B cell (primary cell): ENCODE data around the gene CLDN6. TPM values are rescaled to one million over a fixed set of nuclear protein-coding genes. Genes with fewer than 3 reads are reported as not detected.
A peak's percentile ranks its signal among the peaks of the same experiment; 100 is the strongest.
"Not testable (repeated sequence)": the region's sequence is repeated elsewhere in the genome, so short reads cannot be mapped to it uniquely, and the experiment has no call there.

Source experiments
- ATAC-seq: fragments of 200-7000 bp; cut with Tn5 transposase; one replicate; pipeline ENCODE4 v1.10.0; 2021; ENCODE audit warnings: low read depth, mild to moderate bottlenecking, moderate number of reproducible peaks, moderate library complexity
- CTCF ChIA-PET: fragments of 350-600 bp; sonication (Branson Sonifier 250); formaldehyde crosslinking; loops from one replicate; lab custom pipeline; 2021; ENCODE audit warnings: antibody characterized with exemption, inconsistent platforms; lab: Charles Lee
- POLR2A ChIA-PET: fragments of 350-600 bp; sonication (Branson Sonifier 250); formaldehyde crosslinking; loops from one replicate; lab custom pipeline; 2021; ENCODE audit warnings: antibody characterized with exemption; lab: Charles Lee
- DNase-seq: peaks from one replicate; pipeline ENCODE4 v3.0.0; 2013
- H2AFZ ChIP-seq: 2 replicates; pipeline ENCODE4 v1.6.1; 2012; ENCODE audit warnings: mild to moderate bottlenecking, low read depth, low read length; ENCODE audit not compliant: insufficient read depth, poor library complexity, severe bottlenecking
- H3K27ac ChIP-seq, 2 donors: 1 replicate in 1 of 2; 2 replicates in 1 of 2; pipeline ENCODE4 v1.5.1; 2012 to 2013; ENCODE audit warnings: low read length in 2 of 2, mild to moderate bottlenecking in 2 of 2, moderate library complexity in 1 of 2
- H3K27me3 ChIP-seq, 4 experiments: fragments of 200-600 bp in 1 of 4; sonication (generic) in 1 of 4; replicated peaks in 1 of 4; 1 replicate in 2 of 4; 2 replicates in 2 of 4; pipeline versions ENCODE4 v1.6.1 to v1.7.0; 2013 to 2016; ENCODE audit warnings: low read length in 3 of 4, mild to moderate bottlenecking in 2 of 4, mixed read lengths in 1 of 4, moderate library complexity in 1 of 4; ENCODE audit not compliant: insufficient read depth in 4 of 4, control insufficient read depth in 3 of 4; ENCODE audit errors: control extremely low read depth in 1 of 4
- H3K36me3 ChIP-seq, 2 experiments: replicated peaks in 1 of 2; 1 replicate in 1 of 2; 2 replicates in 1 of 2; pipeline versions ENCODE4 v1.6.1 to v1.7.1; 2013; ENCODE audit warnings: low read length in 1 of 2; ENCODE audit not compliant: insufficient read depth in 2 of 2, control insufficient read depth in 1 of 2; ENCODE audit errors: control extremely low read depth in 1 of 2, extremely low read depth in 1 of 2
- H3K4me1 ChIP-seq, 2 donors: fragments of 200-600 bp in 1 of 2; sonication (generic) in 1 of 2; 1 replicate in 1 of 2; 2 replicates in 1 of 2; pipeline versions ENCODE4 v1.5.1 to v1.6.1; 2013 to 2017; ENCODE audit warnings: low read length in 2 of 2; ENCODE audit not compliant: control insufficient read depth in 2 of 2, insufficient read depth in 2 of 2
- H3K4me2 ChIP-seq: replicated peaks from 2 replicates; pipeline ENCODE3; 2012; ENCODE audit warnings: mild to moderate bottlenecking, low read depth, low read length; ENCODE audit not compliant: poor library complexity, severe bottlenecking
- H3K4me3 ChIP-seq, 5 experiments: fragments of 200-600 bp in 1 of 5; sonication (generic) in 1 of 5; 1 replicate in 3 of 5; 2 replicates in 2 of 5; pipeline versions ENCODE4 v1.5.1 to v1.7.0; 2011 to 2016; ENCODE audit warnings: low read length in 4 of 5, mild to moderate bottlenecking in 4 of 5, low read depth in 2 of 5, control low read depth in 1 of 5, moderate library complexity in 1 of 5; ENCODE audit not compliant: insufficient read depth in 1 of 5; ENCODE audit errors: control extremely low read depth in 1 of 5, extremely low read depth in 1 of 5
- H3K79me2 ChIP-seq: fragments of 200-600 bp; sonication (generic); one replicate; pipeline ENCODE4 v1.6.0; 2016; ENCODE audit warnings: low read length; ENCODE audit not compliant: control insufficient read depth, insufficient read depth
- H3K9ac ChIP-seq: fragments of 200-600 bp; sonication (generic); 2 replicates; pipeline ENCODE4 v1.6.1; 2017; ENCODE audit warnings: mild to moderate bottlenecking, low read length, moderate library complexity
- H3K9me3 ChIP-seq, 3 donors: one replicate each; pipeline versions ENCODE4 v1.6.1 to v1.7.1; 2013; ENCODE audit warnings: low read length in 2 of 3; ENCODE audit not compliant: control insufficient read depth in 2 of 3, insufficient read depth in 1 of 3; ENCODE audit errors: control extremely low read depth in 1 of 3
- H4K20me1 ChIP-seq: 2 replicates; pipeline ENCODE4 v1.6.0; 2012; ENCODE audit warnings: mild to moderate bottlenecking, low read length; ENCODE audit not compliant: insufficient read depth, control insufficient read depth, poor library complexity, severe bottlenecking
- H3K27ac Mint-ChIP-seq: one replicate; pipeline ENCODE4 v1.8.0; 2021; ENCODE audit warnings: mixed read lengths
- H3K27me3 Mint-ChIP-seq: one replicate; pipeline ENCODE4 v1.8.0; 2021; ENCODE audit warnings: mixed read lengths
- H3K4me1 Mint-ChIP-seq: one replicate; pipeline ENCODE4 v1.8.0; 2021; ENCODE audit warnings: mixed read lengths
- H3K4me3 Mint-ChIP-seq: one replicate; pipeline ENCODE4 v1.8.0; 2021; ENCODE audit warnings: mixed read lengths
- H3K9me3 Mint-ChIP-seq: one replicate; pipeline ENCODE4 v1.8.0; 2022; ENCODE audit warnings: mixed read lengths; ENCODE audit not compliant: insufficient read depth
- EZH2 ChIP-seq: IDR thresholded peaks from 2 replicates; pipeline ENCODE4 v1.6.1; 2012; ENCODE audit warnings: borderline replicate concordance, low read depth, mild to moderate bottlenecking, moderate library complexity, low read length; ENCODE audit not compliant: insufficient read depth, poor library complexity, severe bottlenecking
- WGBS: methylation state at CpG from one replicate; pipeline ENCODE4 v1.1.5; 2013; ENCODE audit warnings: missing lambda C conversion rate; ENCODE audit not compliant: insufficient coverage; 5-methylcytosine and 5-hydroxymethylcytosine counted together
- intact Hi-C: fragments of 100-400 bp; cut with micrococcal nuclease; formaldehyde crosslinking; loops from one replicate; pipeline ENCODE4 v1.10.0; 2022
- polyA plus RNA-seq: library from polyadenylated mRNA; depleted of rRNA; stranded (reverse); fragments of >200 nt; gene quantifications from 2 replicates; pipeline ENCODE4 v1.2.3, GENCODE V29; 2012
- total RNA-seq, 2 donors: library from RNA; stranded (reverse); fragments of 120-200 nt in 1 of 2; gene quantifications; 1 replicate in 1 of 2; 2 replicates in 1 of 2; pipeline versions ENCODE4 v1.2.3 to v1.2.4, GENCODE V29; 2013 to 2022
- TF ChIP-seq, protein P1 (sequence below): fragments of 200-600 bp; IDR thresholded peaks from one replicate; pipeline ENCODE4 v1.8.0; 2022; ENCODE audit warnings: antibody characterized with exemption, mild to moderate bottlenecking

CLDN6 gene
- total and polyA plus RNA-seq, 2 donors (not counting 1 experiment from before 2014, with no cell fraction given): not detected

GRCh38 chr16:3054965-3055733 lies 37.2 kb upstream of the CLDN6 start:
- Histone ChIP-seq H2AFZ (no peak overlapping the region), H3K27me3 (peaks cover 0 to 8% (median 0%) of the 10 kb centered on the region in 4 experiments), H3K27ac (no peak overlapping the region), H3K4me3 (peak overlapping the region in 1 of 5 experiments; percentile 12), H3K9ac (no peak overlapping the region), H3K79me2 (no peaks in the 10 kb centered on the region), H3K4me2 (peak overlapping the region; percentile 33), H4K20me1 (no peaks in the 10 kb centered on the region), H3K9me3 (no peaks in the 10 kb centered on the region), H3K36me3 (no peaks in the 10 kb centered on the region), H3K4me1 (peaks cover 20 to 22% of the 10 kb centered on the region in 2 donors)
- Mint-ChIP-seq H3K9me3 (no peaks in the 10 kb centered on the region), H3K4me3 (peak overlapping the region; percentile 11), H3K27me3 (no peaks in the 10 kb centered on the region), H3K27ac (no peak overlapping the region), H3K4me1 (peaks cover 26% of the 10 kb centered on the region)
- 47% methylated on average over 14 of the region's 17 CpGs for WGBS
- no peak for ATAC-seq
- intact Hi-C loops: no loop called here
- TF ChIP-seq, protein P1, sequence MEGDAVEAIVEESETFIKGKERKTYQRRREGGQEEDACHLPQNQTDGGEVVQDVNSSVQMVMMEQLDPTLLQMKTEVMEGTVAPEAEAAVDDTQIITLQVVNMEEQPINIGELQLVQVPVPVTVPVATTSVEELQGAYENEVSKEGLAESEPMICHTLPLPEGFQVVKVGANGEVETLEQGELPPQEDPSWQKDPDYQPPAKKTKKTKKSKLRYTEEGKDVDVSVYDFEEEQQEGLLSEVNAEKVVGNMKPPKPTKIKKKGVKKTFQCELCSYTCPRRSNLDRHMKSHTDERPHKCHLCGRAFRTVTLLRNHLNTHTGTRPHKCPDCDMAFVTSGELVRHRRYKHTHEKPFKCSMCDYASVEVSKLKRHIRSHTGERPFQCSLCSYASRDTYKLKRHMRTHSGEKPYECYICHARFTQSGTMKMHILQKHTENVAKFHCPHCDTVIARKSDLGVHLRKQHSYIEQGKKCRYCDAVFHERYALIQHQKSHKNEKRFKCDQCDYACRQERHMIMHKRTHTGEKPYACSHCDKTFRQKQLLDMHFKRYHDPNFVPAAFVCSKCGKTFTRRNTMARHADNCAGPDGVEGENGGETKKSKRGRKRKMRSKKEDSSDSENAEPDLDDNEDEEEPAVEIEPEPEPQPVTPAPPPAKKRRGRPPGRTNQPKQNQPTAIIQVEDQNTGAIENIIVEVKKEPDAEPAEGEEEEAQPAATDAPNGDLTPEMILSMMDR: no peak
- no peak for TF ChIP-seq EZH2
- DNase-seq: no peak
- POLR2A ChIA-PET: no interaction called here
- CTCF ChIA-PET: interaction anchor here (0.6 to 6.5 kb wide), 4 partner anchors 22 to 72 kb away, joined by 3 to 140 read pairs (median 4); no protein-coding TSS in a partner anchor

GRCh38 chr16:3053330-3053710 lies 35.3 kb upstream of the CLDN6 start:
- H3K4me3 Mint-ChIP-seq, H3K27me3 Mint-ChIP-seq, DNase-seq, H3K27ac Mint-ChIP-seq, H3K9me3 Mint-ChIP-seq, H3K4me2 ChIP-seq, H2AFZ ChIP-seq, H3K9me3 ChIP-seq, H3K9ac ChIP-seq, H4K20me1 ChIP-seq, intact Hi-C loops, H3K36me3 ChIP-seq, POLR2A ChIA-PET, ATAC-seq, CTCF ChIA-PET, H3K4me3 ChIP-seq, H3K27ac ChIP-seq, H3K79me2 ChIP-seq: not testable (repeated sequence)
- 98% methylated on average over 6 of the region's 13 CpGs for WGBS
- Histone ChIP-seq H3K4me1 (peaks cover 12 to 14% of the 10 kb centered on the region in 2 donors), H3K27me3 (peaks cover 0 to 14% (median 5%) of the 10 kb centered on the region in 4 experiments)
- H3K4me1 Mint-ChIP-seq: peaks cover 17% of the 10 kb centered on the region

GRCh38 chr16:3052571-3053329 lies 34.8 kb upstream of the CLDN6 start:
- CTCF ChIA-PET, H3K9ac ChIP-seq, H3K4me3 ChIP-seq, POLR2A ChIA-PET, H3K36me3 ChIP-seq, H3K79me2 ChIP-seq, intact Hi-C loops, H3K27ac ChIP-seq, H4K20me1 ChIP-seq, H3K27ac Mint-ChIP-seq, H3K4me3 Mint-ChIP-seq, DNase-seq, H2AFZ ChIP-seq, H3K9me3 Mint-ChIP-seq, H3K4me2 ChIP-seq, H3K9me3 ChIP-seq, ATAC-seq, H3K4me1 ChIP-seq: not testable (repeated sequence)
- 33% methylated on average over 1 of the region's 12 CpGs for WGBS
- peaks cover 0 to 20% (median 8%) of the 10 kb centered on the region in 4 experiments for H3K27me3 ChIP-seq
- H3K27me3 Mint-ChIP-seq: peaks cover 11% of the 10 kb centered on the region
- H3K4me1 Mint-ChIP-seq: peaks cover 17% of the 10 kb centered on the region
